HepG2 (cell line): ENCODE results near the gene KCNIP3. TPM values are rescaled to one million over a fixed set of nuclear protein-coding genes. Genes with fewer than 3 reads are reported as not detected.

Experiments used
- ATAC-seq: fragments of 200-7000 bp; cut with Tn5 transposase; 3 replicates; pipeline ENCODE4 v1.9.1; 2020; ENCODE audit warnings: mild to moderate bottlenecking, moderate library complexity
- BruUV-seq: library from RNA; stranded (reverse); fragments of 400-500 nt; replicated peaks from 2 replicates; lab custom pipeline; 2021; lab: Mats Ljungman, UMichigan
- CTCF ChIA-PET: fragments of 300-600 bp; formaldehyde crosslinking; extraction: SDS; loops from one replicate; lab custom pipeline; 2021; ENCODE audit warnings: low total read pairs, inconsistent platforms, low intra/inter-chr PET ratio; lab: Yijun Ruan, JAX
- POLR2A ChIA-PET: fragments of 350-600 bp; sonication (Branson Sonifier 250); formaldehyde crosslinking; loops from one replicate; lab custom pipeline; 2020; ENCODE audit warnings: antibody characterized with exemption, inconsistent platforms; lab: Yijun Ruan, JAX
- DNase-seq: peaks from one replicate; pipeline ENCODE4 v3.0.0-alpha.2; 2015; ENCODE audit warnings: low spot score
- FAIRE-seq: peaks from 3 replicates; lab custom pipeline; 2011; peaks lifted over from hg19 to GRCh38; lab: Jason Lieb, UNC
- H2AFZ ChIP-seq: one replicate; pipeline ENCODE4 v1.6.1; 2011; ENCODE audit warnings: low read length, inconsistent platforms
- H3K27ac ChIP-seq: fragments of 300-600 bp; 3 replicates; pipeline ENCODE4 v1.8.0; 2011; ENCODE audit warnings: mixed run types, mild to moderate bottlenecking, mixed read lengths, low read length, inconsistent platforms; ENCODE audit not compliant: insufficient read depth; ENCODE audit errors: extremely low read length
- H3K27me3 ChIP-seq, 2 experiments: fragments of 200-600 bp in 1 of 2; 2 replicates in 1 of 2; 3 replicates in 1 of 2; pipeline versions ENCODE4 v1.6.0 to v1.8.0; 2011; ENCODE audit warnings: low read length in 2 of 2, mild to moderate bottlenecking in 2 of 2, moderate library complexity in 2 of 2, inconsistent platforms in 1 of 2; ENCODE audit not compliant: insufficient read depth in 2 of 2, control insufficient read depth in 1 of 2
- H3K36me3 ChIP-seq, 2 experiments: fragments of 200-600 bp in 1 of 2; replicated peaks in 1 of 2; 2 replicates in 1 of 2; 3 replicates in 1 of 2; pipeline versions ENCODE4 v1.5.1 to v1.8.0; 2011; ENCODE audit warnings: low read length in 2 of 2, inconsistent platforms in 1 of 2; ENCODE audit not compliant: insufficient read depth in 2 of 2, control insufficient read depth in 1 of 2
- H3K4me1 ChIP-seq: 2 replicates; pipeline ENCODE4 v1.5.1; 2012; ENCODE audit warnings: low read length, inconsistent platforms; ENCODE audit not compliant: insufficient read depth
- H3K4me2 ChIP-seq: 2 replicates; pipeline ENCODE4 v1.6.0; 2011; ENCODE audit warnings: low read depth, low read length, inconsistent platforms
- H3K4me3 ChIP-seq, 3 experiments: fragments of 200-600 bp in 1 of 3; sonication (generic), shearing (Covaris generic) in 1 of 3; replicated peaks in 1 of 3; 2 replicates each; pipeline ENCODE4 v1.5.1; 2011 to 2016; ENCODE audit warnings: low read length in 3 of 3, inconsistent platforms in 2 of 3, low read depth in 2 of 3, mild to moderate bottlenecking in 2 of 3, control low read depth in 1 of 3, mixed read lengths in 1 of 3; ENCODE audit not compliant: insufficient read depth in 1 of 3
- H3K79me2 ChIP-seq: one replicate; pipeline ENCODE4 v1.6.1; 2011; ENCODE audit warnings: low read length, inconsistent platforms; ENCODE audit not compliant: insufficient read depth
- H3K9ac ChIP-seq: 2 replicates; pipeline ENCODE4 v1.6.0; 2011; ENCODE audit warnings: mild to moderate bottlenecking, low read depth, low read length, inconsistent platforms; ENCODE audit not compliant: insufficient read depth
- H3K9me3 ChIP-seq: 2 replicates; pipeline ENCODE4 v1.5.1; 2012; ENCODE audit warnings: mild to moderate bottlenecking, low read length
- H4K20me1 ChIP-seq: 2 replicates; pipeline ENCODE4 v1.6.0; 2011; ENCODE audit warnings: inconsistent platforms, mild to moderate bottlenecking, low read length, moderate library complexity; ENCODE audit not compliant: insufficient read depth
- ARID2 ChIP-seq: sonication (generic); formaldehyde crosslinking; IDR thresholded peaks from 2 replicates; pipeline ENCODE4 v1.8.1; 2022; ENCODE audit warnings: mild to moderate bottlenecking, missing genetic modification reagents, borderline replicate concordance
- ESRRA ChIP-seq: sonication (generic); formaldehyde crosslinking; IDR thresholded peaks from 2 replicates; pipeline ENCODE4 v1.5.1; 2020; ENCODE audit warnings: mild to moderate bottlenecking, low read depth, missing genetic modification reagents
- KDM6A ChIP-seq: IDR thresholded peaks from 2 replicates; pipeline ENCODE4 v1.6.1; 2016; ENCODE audit warnings: low read depth
- NFKBIZ ChIP-seq: IDR thresholded peaks from 2 replicates; pipeline ENCODE4 v1.6.1; 2018; ENCODE audit warnings: missing genetic modification reagents, missing compliant biosample characterization
- NRL ChIP-seq: sonication (generic); formaldehyde crosslinking; IDR thresholded peaks from 2 replicates; pipeline ENCODE4 v1.5.0; 2020; ENCODE audit warnings: missing genetic modification reagents, mild to moderate bottlenecking, moderate library complexity, borderline replicate concordance
- THAP7 ChIP-seq: sonication (generic); formaldehyde crosslinking; IDR thresholded peaks from 2 replicates; pipeline ENCODE4 v1.8.1; 2023; ENCODE audit warnings: mild to moderate bottlenecking, missing genetic modification reagents
- THYN1 ChIP-seq: sonication (generic); formaldehyde crosslinking; IDR thresholded peaks from 2 replicates; pipeline ENCODE4 v1.8.1; 2023; ENCODE audit warnings: low read depth, mild to moderate bottlenecking, moderate library complexity, missing genetic modification reagents, borderline replicate concordance
- ZNF563 ChIP-seq: sonication (generic); formaldehyde crosslinking; IDR thresholded peaks from 2 replicates; pipeline ENCODE4 v1.8.0; 2022; ENCODE audit warnings: mild to moderate bottlenecking, moderate library complexity, missing genetic modification reagents
- ZNF672 ChIP-seq: sonication (generic); formaldehyde crosslinking; IDR thresholded peaks from 2 replicates; pipeline ENCODE4 v1.8.1; 2022; ENCODE audit warnings: missing genetic modification reagents
- WGBS: methylation state at CpG from one replicate; pipeline ENCODE4 v1.1.6; 2017; ENCODE audit warnings: low lambda C conversion rate; 5-methylcytosine and 5-hydroxymethylcytosine counted together
- in situ Hi-C: cut with HindIII; loops from 2 replicates; pipeline ENCODE4 v1.10.0; 2017; ENCODE audit warnings: low pct_unique_long_range_greater_than_20kb; ENCODE audit not compliant: extremely low pct_ligation_motif_present
- intact Hi-C: fragments of 100-400 bp; cut with micrococcal nuclease; formaldehyde crosslinking; loops from one replicate; pipeline ENCODE4 v1.10.0; 2022; ENCODE audit not compliant: unreplicated experiment
- polyA plus RNA-seq, 8 experiments: library from polyadenylated mRNA; depleted of rRNA in 3 of 8; stranded (reverse) in 7 of 8; unstranded in 1 of 8; fragments of >200 nt; fragmentation: Illumina TruSeq in 4 of 8; extraction: Trizol in 4 of 8; gene quantifications; 2 replicates each; pipeline versions ENCODE4 v1.2.1 to v1.2.3, GENCODE V29; 2011 to 2016; ENCODE audit warnings: low read depth in 4 of 8, missing spikeins in 1 of 8, mixed read lengths in 1 of 8; ENCODE audit not compliant: insufficient read depth in 1 of 8
- total RNA-seq, 5 experiments: library from RNA; depleted of rRNA; stranded (reverse); fragments of >200 nt; fragmentation: Illumina TruSeq; extraction: Trizol; gene quantifications; 2 replicates each; pipeline ENCODE4 v1.2.3, GENCODE V29; 2016; ENCODE audit warnings: low read depth in 1 of 5

KCNIP3 gene
- total and polyA plus RNA-seq, 2 of the 13 experiments (the other 11 are each of a cell fraction or from before 2014, with no cell fraction given): not detected

- Histone ChIP-seq H3K27ac (no peak overlapping the region), H3K4me2 (no peak overlapping the region), H3K4me1 (no peaks in the 10 kb centered on the region), H3K36me3 (no peaks in the 10 kb centered on the region), H3K27me3 (peaks cover 11 to 73% of the 10 kb centered on the region in 2 experiments; a peak in 4 of 5 replicates), H4K20me1 (no peaks in the 10 kb centered on the region; the same call in 1 of the 2 replicates), H2AFZ (no peak overlapping the region), H3K79me2 (no peaks in the 10 kb centered on the region), H3K9ac (no peak overlapping the region), H3K4me3 (no peak overlapping the region), H3K9me3 (no peaks in the 10 kb centered on the region)
- no peak for ATAC-seq
- ChIA-PET CTCF (interaction anchor here (2.4 kb wide), 1 partner anchor 82 kb away, joined by 50 read pairs; no protein-coding TSS in a partner anchor), POLR2A (no interaction called here)
- intact Hi-C loops: no loop called here
- 8% methylated on average over 11 of the region's 16 CpGs for WGBS
- TF ChIP-seq THAP7 (no peak), THYN1 (CRISPR knock-in tag) (no peak), NFKBIZ (CRISPR knock-in tag) (no peak), ARID2 (CRISPR knock-in tag) (no peak), ZNF563 (CRISPR knock-in tag) (no peak), NRL (CRISPR knock-in tag) (no peak), KDM6A (CRISPR knock-in tag) (no peak), ESRRA (CRISPR knock-in tag) (no peak), ZNF672 (CRISPR knock-in tag) (no peak)
- in situ Hi-C loops: no loop called here
- DNase-seq: no peak
- no peak for FAIRE-seq
- no TSS peak for BruUV-seq
These were observed 16.4 kb downstream of the KCNIP3 start for GRCh38 chr2:95313296-95314131.
